ENCODE measurements around the gene LDHD.

DNA sequence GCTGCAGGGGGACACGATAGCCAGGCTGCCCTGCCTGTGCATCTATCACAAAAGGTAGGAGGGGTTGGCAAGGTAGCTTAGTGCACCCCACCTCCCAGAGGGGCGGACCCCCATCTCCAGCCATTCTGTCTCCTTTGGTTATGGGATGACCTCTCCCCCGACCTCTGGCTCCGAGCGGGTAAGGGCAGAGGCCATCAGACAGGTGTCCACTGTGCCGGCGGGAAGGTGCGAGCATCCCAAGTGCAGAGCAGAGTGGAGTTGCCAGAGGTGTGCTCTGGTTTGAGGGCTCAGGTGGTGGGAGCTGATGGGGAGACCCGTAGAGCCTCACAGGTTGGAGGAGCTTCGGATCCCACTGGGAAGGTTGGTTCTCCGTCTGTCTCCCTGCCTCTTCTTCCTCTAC lies 11.7 kb downstream of the LDHD start:
- TF ChIP-seq POLR2A (IDR thresholded peaks at IDR 0.05), result no peak
- TF ChIP-seq, protein P1, sequence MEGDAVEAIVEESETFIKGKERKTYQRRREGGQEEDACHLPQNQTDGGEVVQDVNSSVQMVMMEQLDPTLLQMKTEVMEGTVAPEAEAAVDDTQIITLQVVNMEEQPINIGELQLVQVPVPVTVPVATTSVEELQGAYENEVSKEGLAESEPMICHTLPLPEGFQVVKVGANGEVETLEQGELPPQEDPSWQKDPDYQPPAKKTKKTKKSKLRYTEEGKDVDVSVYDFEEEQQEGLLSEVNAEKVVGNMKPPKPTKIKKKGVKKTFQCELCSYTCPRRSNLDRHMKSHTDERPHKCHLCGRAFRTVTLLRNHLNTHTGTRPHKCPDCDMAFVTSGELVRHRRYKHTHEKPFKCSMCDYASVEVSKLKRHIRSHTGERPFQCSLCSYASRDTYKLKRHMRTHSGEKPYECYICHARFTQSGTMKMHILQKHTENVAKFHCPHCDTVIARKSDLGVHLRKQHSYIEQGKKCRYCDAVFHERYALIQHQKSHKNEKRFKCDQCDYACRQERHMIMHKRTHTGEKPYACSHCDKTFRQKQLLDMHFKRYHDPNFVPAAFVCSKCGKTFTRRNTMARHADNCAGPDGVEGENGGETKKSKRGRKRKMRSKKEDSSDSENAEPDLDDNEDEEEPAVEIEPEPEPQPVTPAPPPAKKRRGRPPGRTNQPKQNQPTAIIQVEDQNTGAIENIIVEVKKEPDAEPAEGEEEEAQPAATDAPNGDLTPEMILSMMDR (IDR thresholded peaks at IDR 0.05 in 4 of 5, conservative IDR thresholded peaks at IDR 0.05 in 1 of 5), result no peak

All from gastrocnemius medialis (tissue), 4 donors.